ENCODE measurements around the gene NUMBL.

GRCh38 chr19:40736661-40737060 lies 46.2 kb upstream of the NUMBL start:
- TF ChIP-seq, protein P1, sequence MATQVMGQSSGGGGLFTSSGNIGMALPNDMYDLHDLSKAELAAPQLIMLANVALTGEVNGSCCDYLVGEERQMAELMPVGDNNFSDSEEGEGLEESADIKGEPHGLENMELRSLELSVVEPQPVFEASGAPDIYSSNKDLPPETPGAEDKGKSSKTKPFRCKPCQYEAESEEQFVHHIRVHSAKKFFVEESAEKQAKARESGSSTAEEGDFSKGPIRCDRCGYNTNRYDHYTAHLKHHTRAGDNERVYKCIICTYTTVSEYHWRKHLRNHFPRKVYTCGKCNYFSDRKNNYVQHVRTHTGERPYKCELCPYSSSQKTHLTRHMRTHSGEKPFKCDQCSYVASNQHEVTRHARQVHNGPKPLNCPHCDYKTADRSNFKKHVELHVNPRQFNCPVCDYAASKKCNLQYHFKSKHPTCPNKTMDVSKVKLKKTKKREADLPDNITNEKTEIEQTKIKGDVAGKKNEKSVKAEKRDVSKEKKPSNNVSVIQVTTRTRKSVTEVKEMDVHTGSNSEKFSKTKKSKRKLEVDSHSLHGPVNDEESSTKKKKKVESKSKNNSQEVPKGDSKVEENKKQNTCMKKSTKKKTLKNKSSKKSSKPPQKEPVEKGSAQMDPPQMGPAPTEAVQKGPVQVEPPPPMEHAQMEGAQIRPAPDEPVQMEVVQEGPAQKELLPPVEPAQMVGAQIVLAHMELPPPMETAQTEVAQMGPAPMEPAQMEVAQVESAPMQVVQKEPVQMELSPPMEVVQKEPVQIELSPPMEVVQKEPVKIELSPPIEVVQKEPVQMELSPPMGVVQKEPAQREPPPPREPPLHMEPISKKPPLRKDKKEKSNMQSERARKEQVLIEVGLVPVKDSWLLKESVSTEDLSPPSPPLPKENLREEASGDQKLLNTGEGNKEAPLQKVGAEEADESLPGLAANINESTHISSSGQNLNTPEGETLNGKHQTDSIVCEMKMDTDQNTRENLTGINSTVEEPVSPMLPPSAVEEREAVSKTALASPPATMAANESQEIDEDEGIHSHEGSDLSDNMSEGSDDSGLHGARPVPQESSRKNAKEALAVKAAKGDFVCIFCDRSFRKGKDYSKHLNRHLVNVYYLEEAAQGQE (IDR thresholded peaks at IDR 0.05; ENCODE audit: insufficient replicate concordance, low read depth) = no peak
- TF ChIP-seq POLR2AphosphoS5 (IDR thresholded peaks at IDR 0.05; ENCODE audit: low read depth) (no peak), CTCF (IDR thresholded peaks at IDR 0.05; ENCODE audit: insufficient read depth, low read length) (no peak)
